HG02798 (cell line): ENCODE data around the gene TCP11L2.
"Not testable (repeated sequence)": the region's sequence is repeated elsewhere in the genome, so short reads cannot be mapped to it uniquely, and the experiment has no call there.

Experiments used
- ATAC-seq: cut with Tn5 transposase; IDR thresholded peaks from one replicate; pipeline ENCODE4 v1.9.1; 2021; ENCODE audit warnings: mild to moderate bottlenecking; ENCODE audit not compliant: unreplicated experiment, poor library complexity

The TCP11L2 gene

DNA sequence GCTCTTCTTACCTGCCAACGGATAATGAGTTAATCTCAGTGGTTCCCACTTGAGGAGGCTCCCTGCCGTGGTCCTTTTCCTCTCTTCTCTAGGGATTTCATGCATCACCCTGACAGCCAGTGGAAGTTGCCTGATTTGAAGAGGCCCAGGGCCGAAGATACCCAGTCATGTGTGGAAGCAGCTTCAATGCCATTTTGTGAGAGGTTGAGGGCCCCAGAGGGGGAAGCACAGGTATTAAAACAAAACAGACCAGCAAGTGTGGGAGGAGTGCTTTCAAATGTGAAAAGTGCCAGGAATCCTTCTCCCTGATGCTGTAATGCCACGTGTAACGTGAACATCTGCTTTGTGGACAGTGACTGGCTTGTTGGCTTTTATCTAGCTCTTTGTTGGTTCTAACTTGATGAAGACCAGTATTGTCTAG lies 1.5 kb downstream of the TCP11L2 start:
- ATAC-seq = no peak

DNA sequence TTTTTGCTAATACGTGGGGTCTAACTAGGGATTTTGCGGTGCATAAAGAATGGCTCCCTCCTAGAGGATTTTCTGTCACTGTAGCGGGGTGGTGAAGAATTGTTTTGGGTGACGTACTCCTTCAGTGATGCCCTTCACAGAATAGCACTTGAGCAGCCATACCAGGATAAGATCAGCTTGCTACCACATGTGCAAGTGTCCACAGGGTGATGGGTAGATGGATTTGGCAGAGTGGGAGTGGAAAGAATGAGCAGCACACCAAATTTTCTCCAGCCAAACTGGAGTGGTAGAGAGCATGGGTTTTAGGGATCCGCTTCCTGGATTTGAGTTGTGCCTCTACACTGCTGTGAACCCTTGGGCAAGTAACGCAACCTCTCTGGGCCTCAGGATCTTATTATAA lies 2.3 kb downstream of the TCP11L2 start:
- no peak for ATAC-seq

DNA sequence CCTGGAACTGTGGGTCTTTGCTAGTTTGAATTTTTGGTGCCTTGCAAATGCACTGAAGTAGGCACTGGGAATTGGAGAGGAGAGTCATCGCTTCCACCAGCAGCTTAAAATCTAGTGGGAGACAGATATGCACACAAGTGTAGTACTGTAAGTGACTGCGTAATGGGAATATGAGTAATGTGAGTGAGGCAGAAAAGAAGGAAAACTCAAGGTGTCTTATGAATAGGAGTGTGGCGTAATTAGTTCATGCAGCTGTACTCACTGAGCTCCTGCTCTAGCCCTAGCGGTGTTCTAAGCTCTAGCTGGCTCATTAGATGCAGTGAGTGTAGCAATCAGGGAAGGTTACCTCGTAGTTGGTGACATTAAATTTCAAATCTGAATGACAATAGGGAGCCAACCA lies 2.8 kb downstream of the TCP11L2 start:
- no peak for ATAC-seq

DNA sequence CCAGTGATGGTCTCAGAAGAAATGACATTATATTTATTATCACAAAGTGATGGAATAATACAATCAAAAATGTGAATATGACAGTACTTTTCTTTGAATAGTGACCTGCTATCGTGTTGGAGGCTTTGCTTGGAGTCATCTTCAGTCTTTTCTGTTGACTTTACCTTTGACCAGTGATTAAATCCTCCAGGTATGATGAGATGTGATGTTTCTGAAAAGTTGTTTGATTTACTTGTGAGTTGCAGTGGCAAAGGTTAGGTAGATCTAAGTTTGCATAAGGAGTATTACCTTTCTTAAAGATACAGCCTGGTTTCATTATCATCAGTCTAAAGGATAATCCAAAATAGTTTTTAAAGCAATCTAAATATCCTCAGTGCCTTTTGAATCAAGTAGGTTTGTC lies 4.6 kb downstream of the TCP11L2 start:
- ATAC-seq = no peak

DNA sequence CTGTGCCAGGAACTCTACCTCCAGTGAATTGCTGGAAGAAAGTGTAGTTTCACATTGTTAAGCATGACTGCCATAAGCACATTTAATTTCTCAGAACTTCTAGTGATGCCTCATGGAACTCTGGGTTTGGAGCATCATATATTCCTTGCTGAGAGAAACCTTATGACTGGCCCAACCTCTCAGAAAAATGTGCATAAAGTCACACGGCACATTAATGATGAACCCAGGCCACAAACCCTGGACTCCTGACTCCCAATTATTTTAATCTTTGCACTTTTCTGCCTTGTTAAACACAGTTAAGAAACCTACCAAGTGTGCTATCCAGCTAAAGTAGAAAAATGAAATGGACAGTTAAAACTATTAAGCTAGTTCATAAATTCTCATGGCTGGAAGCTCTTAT lies 5.6 kb downstream of the TCP11L2 start:
- ATAC-seq = no peak

DNA sequence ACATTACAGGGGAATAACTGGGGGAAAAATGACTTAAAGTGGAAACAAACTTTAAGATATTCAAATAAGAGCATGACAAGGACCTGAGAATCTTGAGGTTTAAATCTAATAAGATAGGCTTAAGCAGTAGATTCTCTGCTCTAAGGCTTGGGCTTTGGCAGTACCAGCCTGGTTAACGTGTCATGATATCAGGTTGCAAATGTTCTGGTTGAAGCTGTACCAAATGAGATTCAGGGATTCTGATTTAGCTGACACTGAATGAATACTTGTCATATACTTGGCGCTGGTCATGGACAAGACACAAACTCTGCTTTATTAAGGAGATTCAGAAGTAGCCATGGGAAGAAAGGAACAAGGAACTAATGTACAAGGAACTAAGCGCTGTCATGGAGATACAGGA lies 6.1 kb downstream of the TCP11L2 start:
- no peak for ATAC-seq

DNA sequence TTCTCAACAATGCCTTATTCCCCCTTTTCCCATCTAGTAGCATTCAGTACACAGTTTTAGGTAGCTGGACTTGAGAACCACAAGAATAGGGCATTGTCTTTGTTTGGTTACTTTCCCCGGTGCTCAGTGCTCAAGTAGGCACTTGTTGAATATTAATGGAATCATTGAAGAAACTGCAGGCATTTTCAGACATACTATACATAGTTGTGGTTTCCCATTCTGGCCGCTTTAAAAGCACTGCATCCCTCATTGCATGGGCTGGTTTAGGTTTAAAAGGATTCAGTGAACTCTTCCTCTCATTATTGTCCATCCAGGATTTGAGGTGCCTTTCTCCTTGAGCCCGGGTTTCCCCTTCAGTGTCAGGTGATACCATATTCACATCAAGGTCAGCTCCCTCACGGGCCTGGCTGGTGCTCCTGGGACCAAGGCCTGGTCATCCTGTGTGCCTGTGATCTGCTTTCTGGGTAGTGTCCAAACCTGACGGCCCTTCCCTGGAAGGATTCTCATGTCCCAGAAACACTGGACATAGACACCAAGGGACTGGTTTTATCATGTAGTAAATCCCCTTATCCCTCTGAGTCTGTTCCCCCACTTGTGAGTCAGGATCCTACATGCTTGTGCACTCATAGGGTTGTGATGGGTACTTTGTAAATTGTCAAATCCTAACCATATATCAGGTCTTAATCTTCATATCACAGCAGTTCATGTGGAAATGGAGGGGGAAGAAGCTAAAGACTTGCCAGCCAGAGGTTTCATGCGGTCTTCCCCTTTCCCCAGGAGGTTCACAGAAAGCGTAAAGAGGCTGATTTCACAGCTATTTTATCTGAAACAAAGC lies 7.4 kb downstream of the TCP11L2 start:
- no peak for ATAC-seq

DNA sequence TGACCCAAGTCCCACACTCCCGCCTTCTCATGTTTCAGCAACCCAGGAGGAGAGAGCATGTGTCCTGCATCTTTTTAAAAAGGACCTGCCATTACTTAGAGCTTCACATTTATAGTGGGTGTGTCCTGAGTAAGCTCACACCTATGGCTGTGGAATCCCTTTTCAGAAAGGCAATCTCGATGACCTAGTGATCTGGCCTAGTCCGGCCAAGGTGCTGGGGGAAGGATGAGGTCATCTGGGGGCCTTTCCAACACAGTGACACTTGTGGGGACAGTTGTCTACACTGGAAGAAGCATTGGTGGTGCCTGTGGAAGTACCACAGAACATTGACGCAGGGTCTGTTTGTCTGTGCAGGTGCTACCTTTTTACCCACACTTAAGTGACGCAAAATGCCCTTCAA lies 8.2 kb downstream of the TCP11L2 start:
- ATAC-seq = no peak

DNA sequence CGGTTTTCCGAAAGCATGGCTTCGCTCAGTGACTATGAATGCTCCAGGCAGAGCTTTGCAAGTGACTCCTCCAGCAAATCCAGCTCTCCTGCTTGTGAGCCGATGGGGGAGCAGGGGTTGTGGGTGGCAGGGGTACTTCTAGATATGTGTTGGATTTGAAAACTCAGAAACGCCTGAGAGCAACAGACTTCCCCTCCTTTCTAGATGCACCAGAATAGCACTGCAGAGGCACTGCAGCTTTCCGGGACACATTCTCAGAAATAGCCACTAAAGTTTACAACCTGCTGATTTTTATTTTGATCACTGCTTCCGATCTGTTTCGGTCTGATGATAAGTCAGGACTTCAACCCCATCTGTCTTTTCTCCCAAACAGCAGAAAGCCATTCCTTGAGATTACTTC lies 8.6 kb downstream of the TCP11L2 start:
- no peak for ATAC-seq

DNA sequence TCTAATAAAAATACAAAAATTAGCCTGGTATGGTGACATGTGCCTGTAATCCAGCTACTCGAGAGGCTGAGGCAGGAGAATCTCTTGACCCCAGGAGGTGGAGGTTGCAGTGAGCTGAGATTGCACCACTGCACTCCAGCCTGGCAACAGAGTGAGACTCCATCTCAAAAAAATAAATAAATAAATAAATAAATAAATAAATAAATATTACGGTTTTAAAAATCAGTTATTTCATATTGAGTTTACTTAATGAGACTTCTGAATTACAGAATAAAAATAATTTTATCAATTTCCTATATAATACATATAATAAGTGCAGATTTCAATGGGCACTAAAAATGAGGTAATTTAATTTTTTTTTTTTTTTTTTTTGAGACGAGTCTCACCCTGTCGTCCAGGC lies 10.9 kb downstream of the TCP11L2 start:
- ATAC-seq = not testable (repeated sequence)

DNA sequence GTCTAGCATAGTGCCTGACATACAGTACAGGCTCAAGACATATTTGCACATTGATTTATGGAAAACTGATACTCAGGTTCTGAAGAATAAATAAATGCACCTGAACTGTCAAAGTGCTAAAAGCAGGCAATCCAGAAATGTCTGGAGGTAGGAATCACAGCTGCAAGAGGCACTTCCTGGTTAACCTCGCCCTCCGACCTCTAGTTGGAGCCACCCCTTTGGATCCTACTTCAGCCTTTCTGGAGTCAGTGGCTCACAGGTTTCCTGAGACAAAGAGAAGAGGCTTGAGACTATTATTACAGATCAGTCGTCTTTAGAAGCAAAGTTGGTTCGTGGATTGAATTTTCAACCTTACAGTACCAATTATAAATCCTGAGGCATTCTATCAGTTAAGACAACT lies 13.0 kb downstream of the TCP11L2 start:
- ATAC-seq = no peak

DNA sequence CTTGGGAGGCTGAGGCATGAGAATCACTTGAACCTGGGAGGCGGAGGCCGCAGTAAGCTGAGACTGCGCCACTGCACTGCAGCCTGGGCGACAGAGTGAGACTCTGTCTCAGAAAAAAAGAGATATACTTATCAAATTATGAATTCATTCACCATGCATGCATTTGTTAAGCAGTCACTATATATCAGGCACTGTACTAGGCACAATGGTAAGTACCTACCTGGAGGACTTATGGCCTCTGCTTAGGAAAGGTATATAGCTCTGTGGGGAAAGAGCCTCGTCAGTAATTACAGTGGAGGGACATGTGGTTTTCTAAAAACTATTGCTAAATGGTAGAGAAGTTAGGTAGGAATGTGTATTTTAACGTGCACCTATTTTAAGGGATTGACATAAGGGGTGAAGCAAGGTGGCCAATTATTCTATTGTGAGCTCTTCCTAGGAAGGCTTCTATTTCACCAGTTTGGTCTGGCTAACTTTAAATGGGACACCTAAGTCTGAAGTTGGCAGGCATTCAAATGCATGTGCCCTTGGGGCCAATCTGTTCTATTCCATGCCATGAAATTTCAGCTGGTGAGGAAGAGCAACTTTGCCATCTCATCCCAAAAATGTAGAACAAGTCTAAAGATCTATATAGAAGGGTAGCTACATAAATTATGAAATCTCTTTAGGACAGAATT lies 15.0 kb downstream of the TCP11L2 start:
- no peak for ATAC-seq

DNA sequence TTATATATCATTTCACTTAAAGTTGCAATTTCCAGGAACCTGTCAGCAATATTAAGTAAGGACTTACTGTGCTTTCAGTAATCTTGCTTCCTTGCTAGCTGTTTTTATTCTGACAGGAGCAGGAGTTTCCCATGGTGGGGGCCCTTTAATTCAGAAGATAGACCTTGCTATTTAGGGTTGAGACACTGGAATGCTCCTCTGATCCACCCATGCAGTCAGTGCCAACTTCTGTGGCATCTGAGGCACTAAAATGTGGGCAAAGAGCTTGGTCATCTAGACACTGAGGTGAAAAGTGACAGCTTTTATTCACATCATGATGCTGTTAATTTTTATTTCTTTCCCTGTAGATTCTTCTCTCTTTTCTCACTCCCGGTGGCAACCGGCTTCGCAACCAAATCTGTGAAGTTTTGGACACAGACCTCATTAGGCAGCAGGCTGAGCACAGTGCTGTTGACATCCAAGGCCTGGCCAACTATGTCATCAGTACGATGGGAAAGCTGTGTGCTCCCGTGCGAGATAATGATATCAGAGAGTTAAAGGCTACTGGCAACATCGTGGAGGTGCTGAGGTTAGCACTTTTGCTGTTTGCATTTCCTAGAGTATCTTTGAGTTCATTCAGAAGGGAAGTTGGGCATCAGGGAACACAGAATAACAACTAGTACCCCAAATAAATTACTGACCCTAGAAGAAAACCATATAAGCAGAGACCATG lies 18.8 kb downstream of the TCP11L2 start:
- ATAC-seq = no peak

DNA sequence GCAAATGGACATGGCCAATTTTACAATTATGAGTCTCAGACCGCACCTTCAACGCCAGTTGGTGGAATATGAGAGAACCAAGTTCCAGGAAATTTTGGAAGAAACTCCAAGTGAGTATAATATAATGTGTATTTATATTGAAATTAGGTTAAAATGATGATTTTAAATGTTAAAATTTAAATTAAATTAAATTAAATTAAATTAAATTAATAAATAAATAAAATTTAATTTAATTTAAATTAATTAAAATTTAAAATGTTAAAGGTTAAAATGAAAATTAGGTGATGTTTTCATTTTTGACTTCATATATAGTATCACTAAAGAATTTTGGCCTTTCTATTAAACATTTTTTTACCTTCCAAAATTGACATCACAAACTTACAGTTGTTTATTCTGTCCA lies 21.0 kb downstream of the TCP11L2 start:
- no peak for ATAC-seq

DNA sequence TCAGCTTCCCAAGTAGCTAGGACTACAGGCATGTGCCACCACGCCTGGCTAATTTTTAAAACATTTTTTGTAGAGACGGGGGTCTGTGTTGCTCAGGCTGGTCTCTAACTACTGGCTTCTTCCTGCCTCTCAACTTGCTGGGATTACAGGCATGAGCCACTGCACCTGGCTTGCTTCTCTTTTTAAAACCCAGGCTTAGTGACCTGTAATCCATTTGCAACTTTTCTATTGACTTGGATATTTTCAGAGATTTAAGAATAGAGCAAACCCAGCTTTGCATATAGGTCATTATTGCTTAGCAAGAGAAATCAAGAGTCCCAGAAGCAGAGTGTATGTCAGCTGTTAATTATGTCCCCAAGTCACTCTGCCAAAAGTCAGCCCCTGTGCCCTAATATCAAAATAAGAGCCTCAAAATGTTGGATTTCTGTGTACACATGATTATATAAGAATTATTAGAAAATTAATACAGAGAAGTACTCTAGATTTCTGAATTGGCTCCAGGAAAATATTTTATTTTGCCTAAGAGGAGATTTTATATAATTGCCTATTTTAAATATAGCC lies 24.9 kb downstream of the TCP11L2 start:
- no peak for ATAC-seq

DNA sequence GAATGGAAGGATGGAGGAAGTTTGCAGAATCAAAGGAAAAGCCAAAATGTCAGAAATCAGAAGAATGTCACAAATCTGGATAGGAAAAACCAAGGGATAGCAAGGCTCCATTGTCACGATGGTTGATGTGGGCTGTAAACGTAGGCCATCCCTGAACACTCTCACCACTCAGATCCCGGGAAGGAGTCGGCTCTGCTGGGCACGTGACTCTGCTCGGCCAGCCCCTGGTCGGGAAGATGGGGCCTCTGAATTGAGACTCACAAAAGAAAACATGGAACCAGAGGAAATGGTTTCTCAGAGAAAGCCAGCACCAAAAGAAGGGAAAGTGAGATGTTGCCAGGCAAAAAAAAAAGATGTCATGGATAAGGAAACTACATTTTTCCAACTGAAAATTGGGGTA lies 26.2 kb downstream of the TCP11L2 start:
- ATAC-seq = no peak

DNA sequence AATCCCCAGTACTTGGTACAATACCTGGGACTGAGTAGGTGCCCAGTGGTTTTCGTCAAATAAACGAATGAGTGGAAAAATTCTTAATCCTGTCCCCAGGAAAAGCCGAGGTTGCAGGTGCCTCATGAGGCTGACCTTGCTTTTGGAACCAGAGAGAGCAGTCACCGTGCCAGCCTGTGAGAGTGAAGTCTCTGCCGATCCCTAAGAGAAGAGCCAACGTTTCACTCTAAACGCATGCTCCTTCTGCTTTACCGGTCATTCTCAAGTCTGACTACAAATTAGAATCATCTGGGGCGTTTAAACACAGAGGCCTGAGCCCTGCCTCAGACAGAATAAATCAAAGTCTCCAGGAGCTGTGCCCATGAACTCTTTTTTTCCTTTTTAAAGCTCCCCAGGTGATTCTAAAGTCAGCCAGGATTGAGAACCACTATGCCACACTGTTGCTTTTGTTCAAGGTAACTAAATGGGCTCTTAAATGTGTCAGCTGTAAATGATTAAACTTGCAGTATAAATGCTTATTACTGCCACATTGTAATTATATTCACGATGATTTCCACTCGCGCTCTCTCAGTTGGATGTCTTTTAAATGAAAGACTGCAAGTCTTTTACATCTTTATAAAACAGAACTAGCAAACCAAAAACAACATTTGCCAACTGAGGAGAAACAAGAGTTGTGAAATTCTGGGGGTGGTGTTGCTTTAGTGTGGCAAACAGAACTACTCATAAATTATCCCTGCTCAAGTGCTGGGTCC lies 26.9 kb downstream of the TCP11L2 start:
- ATAC-seq = no peak

DNA sequence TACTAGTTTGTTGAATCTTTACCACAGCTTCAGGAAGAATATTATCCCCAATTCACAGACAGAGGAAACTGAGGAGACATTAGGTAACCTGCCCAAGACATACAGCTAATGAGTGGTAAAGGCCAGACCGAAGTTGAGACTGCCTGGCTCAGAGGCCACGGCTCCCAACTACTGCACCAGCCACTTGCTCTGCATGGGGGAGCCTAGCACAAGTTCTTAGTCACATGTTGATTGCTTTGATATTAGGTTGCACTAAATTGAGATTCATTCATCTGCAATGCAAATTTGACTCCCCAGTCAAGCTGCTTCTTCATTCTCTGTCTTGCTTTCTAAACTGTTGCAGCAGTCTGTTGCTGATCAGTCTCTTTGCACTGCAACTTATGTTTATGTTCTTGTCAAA lies 29.1 kb downstream of the TCP11L2 start:
- ATAC-seq = no peak

DNA sequence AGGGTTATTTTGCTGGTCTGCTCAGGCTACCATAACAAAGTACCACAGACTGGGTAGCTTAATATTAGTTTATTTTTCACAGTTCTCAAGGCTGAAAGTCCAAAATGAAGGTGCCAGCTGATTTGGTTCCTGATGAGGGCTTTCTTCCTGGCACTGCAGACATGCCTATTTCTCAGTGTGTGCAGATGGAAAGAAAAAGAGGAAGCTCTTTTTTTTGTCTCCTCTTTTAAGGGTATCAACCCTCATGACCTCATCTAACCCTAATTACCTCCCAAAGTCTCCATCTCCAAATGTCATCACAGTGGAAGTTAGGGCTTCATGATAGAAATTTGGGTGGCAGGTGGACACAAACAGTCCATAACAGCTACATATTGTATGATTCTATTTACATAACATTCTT lies 30.0 kb downstream of the TCP11L2 start:
- no peak for ATAC-seq

DNA sequence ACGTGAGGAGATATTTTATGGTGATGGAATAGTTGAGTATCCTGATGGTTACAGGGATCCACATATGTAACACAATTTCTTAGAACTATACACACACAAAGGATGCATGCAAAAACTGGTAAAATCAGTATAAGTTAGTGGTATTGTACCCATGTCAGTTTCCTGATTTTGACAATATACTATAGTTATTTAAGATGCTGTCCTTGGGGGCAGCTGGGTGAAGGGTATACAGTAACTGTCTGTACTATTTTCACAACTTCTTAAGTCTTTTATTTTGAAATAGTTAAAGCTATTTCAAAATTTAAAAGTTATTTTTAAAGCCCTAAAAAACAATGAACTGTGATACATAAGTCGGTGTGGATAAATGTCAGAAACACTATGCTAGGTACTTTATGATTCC lies 30.5 kb downstream of the TCP11L2 start:
- no peak for ATAC-seq
